ENCODE measurements around the gene ARRDC2. TPM values are rescaled to one million over a fixed set of nuclear protein-coding genes. Genes with fewer than 3 reads are reported as not detected.

Gene ARRDC2
- total and polyA plus RNA-seq, 9 of the 15 experiments (the other 6 are each of a cell fraction or from before 2014, with no cell fraction given): 1.9 to 27.4 (median 15.2) TPM

DNA sequence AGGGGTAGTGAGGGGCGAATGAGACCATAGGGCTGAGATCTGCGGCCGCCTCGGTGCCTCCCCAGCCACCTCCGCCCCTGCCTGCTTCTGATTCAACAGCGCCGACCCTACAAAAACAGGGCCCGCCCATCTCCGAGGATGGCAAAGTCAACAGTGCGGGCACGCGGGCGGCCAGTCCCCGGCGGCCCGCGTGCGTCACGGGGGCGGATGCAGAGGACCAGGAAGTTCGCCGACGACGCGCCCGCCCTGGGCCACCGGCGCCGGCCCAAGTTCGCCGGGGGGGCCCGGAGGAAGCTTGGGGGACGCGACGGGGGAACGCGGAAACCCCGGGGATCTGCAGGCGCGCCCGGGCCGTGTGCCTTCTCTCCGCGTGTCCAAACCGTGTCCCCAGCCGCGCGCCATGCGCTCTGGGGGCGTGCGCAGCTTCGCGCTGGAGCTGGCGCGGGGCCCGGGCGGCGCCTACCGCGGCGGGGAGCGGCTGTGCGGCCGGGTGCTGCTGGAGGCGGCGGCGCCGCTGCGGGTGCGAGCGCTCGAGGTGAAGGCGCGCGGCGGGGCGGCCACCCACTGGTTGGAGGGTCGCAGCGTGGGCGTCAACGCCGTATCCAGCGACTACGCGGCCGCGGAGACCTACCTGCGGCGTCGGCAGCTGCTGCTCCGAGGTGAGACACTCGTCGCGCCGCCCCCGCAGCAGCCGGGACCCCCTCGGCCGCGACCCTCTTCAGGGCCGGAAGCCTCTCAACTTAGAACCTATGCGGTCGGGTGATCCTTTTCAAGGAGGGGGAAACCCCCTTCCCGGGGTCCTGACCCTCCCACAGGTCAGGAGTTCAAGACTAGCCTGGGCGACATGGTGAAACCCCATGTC, 6.8 kb upstream of the ARRDC2 start (continued):
- TF ChIP-seq DNMT1 (IDR thresholded peaks at IDR 0.05): no peak
- no peak for TF ChIP-seq ETV6 (IDR thresholded peaks at IDR 0.05; ENCODE audit: borderline replicate concordance in 1 of 2, low read depth in 2 of 2, low read length in 1 of 2)
- TF ChIP-seq ETV6 (CRISPR knock-in tag; IDR thresholded peaks at IDR 0.05; ENCODE audit: borderline replicate concordance): peak; percentile 86; the same call in 1 of the 2 replicates
- no peak for TF ChIP-seq RFX5 (IDR thresholded peaks at IDR 0.05; ENCODE audit: low read depth, low read length)
- TF ChIP-seq ZNF311 (CRISPR knock-in tag; IDR thresholded peaks at IDR 0.05): no peak
- TF ChIP-seq SUPT5H (IDR thresholded peaks at IDR 0.05): peak; percentile 46; the same call in 1 of the 2 replicates
- TF ChIP-seq TCF7L2 (IDR thresholded peaks at IDR 0.05; ENCODE audit: low read depth, low read length): no peak
- no peak for TF ChIP-seq LCOR (CRISPR knock-in tag; IDR thresholded peaks at IDR 0.05)
- TF ChIP-seq ZSCAN29 (IDR thresholded peaks at IDR 0.05): no peak; the same call in 1 of the 2 replicates
- no peak for TF ChIP-seq SMC3 (conservative IDR thresholded peaks at IDR 0.05; ENCODE audit: insufficient read depth, low read depth, low read length)
- 0 out of 2 replicates have a peak, but pooled peaks have one; percentile 19 for TF ChIP-seq ATF1 (CRISPR knock-in tag; IDR thresholded peaks at IDR 0.05)
- peak; percentile 82 for TF ChIP-seq ATF1 (tag; IDR thresholded peaks at IDR 0.05)
- TF ChIP-seq GABPA (tag; conservative IDR thresholded peaks at IDR 0.05; ENCODE audit: low read depth): peak; percentile 75
- TF ChIP-seq ARHGAP35 (IDR thresholded peaks at IDR 0.05; ENCODE audit: partially characterized antibody): no peak
- no peak for TF ChIP-seq PPARD (CRISPR knock-in tag; IDR thresholded peaks at IDR 0.05)
- TF ChIP-seq IFI16 (CRISPR knock-in tag; IDR thresholded peaks at IDR 0.05): no peak
- TF ChIP-seq CBFB (CRISPR knock-in tag; IDR thresholded peaks at IDR 0.05): no peak
- TF ChIP-seq ARNT (IDR thresholded peaks at IDR 0.05): no peak
- TF ChIP-seq TARDBP (IDR thresholded peaks at IDR 0.05): no peak; the same call in 1 of the 2 replicates
- no peak for TF ChIP-seq HIVEP1 (CRISPR knock-in tag; IDR thresholded peaks at IDR 0.05)
- TF ChIP-seq, protein P1, sequence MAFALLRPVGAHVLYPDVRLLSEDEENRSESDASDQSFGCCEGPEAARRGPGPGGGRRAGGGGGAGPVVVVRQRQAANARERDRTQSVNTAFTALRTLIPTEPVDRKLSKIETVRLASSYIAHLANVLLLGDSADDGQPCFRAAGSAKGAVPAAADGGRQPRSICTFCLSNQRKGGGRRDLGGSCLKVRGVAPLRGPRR (CRISPR knock-in tag; IDR thresholded peaks at IDR 0.05): no peak
- TF ChIP-seq FOXP1 (CRISPR knock-in tag; IDR thresholded peaks at IDR 0.05): peak; percentile 89; the same call in 1 of the 2 replicates
- no peak for TF ChIP-seq FUS (optimal IDR thresholded peaks at IDR 0.05; ENCODE audit: low read depth, low read length)
- peak; percentile 46; the same call in 1 of the 2 replicates for TF ChIP-seq GABPB1 (CRISPR knock-in tag; IDR thresholded peaks at IDR 0.05)
